ENCODE data around the gene FAM199X. TPM values are rescaled to one million over a fixed set of nuclear protein-coding genes. Genes with fewer than 3 reads are reported as not detected.
A peak's percentile ranks its signal among the peaks of the same experiment; 100 is the strongest.

The FAM199X gene
- total and polyA plus RNA-seq, 4 experiments from 2014 or later: 7.1 to 19.9 (median 14.9) TPM

- no peaks in the 10 kb centered on the region for H3K27me3 ChIP-seq (ENCODE audit: insufficient read depth, low read length)
- Mint-ChIP-seq H3K9me3 (peaks cover 0 to 2% (median 0%) of the 10 kb centered on the region in 8 donors), H3K27me3 (no peaks in the 10 kb centered on the region), H3K36me3 (peaks cover 4 to 24% of the 10 kb centered on the region in 2 donors), H3K4me1 (peaks cover 15 to 26% (median 20%) of the 10 kb centered on the region in 4 donors), H3K27ac (peak overlapping the region in 2 of 7 donors; percentile 14 to 60), H3K4me3 (no peak overlapping the region)
- H3K9me3 ChIP-seq (ENCODE audit: control insufficient read depth in 1 of 2, low read length in 2 of 2): no peaks in the 10 kb centered on the region
- H3K36me3 ChIP-seq (ENCODE audit: insufficient read depth, low read length): peaks cover 9% of the 10 kb centered on the region
- DNase-seq: no peak
- CTCF ChIA-PET (ENCODE audit: partially characterized antibody): interaction anchor here (5.1 kb wide), 1 partner anchor 35 kb away, joined by 43 read pairs; no protein-coding TSS in a partner anchor
- H3K4me3 ChIP-seq (ENCODE audit: low read length in 2 of 2): no peak overlapping the region
- intact Hi-C loops (cut with micrococcal nuclease): no loop called here
- POLR2A ChIA-PET (ENCODE audit: partially characterized antibody): no interaction called here
- H3K27ac ChIP-seq (ENCODE audit: low read depth, low read length): no peak overlapping the region
- peaks cover 6% of the 10 kb centered on the region for H3K4me1 ChIP-seq (ENCODE audit: insufficient read depth, low read length)
These were observed 31.5 kb upstream of the FAM199X start for GRCh38 chrX:104134583-104135261.

GRCh38 chrX:104135677-104136076 lies 30.6 kb upstream of the FAM199X start:
- Mint-ChIP-seq H3K36me3 (peaks cover under 1 to 15% of the 10 kb centered on the region in 2 donors), H3K27me3 (no peaks in the 10 kb centered on the region), H3K4me1 (peaks cover 15 to 26% (median 21%) of the 10 kb centered on the region in 4 donors), H3K9me3 (peaks cover 0 to 2% (median 0%) of the 10 kb centered on the region in 8 donors), H3K4me3 (no peak overlapping the region), H3K27ac (peak overlapping the region in 2 of 7 donors; percentile 58 to 78)
- DNase-seq: no peak
- no peaks in the 10 kb centered on the region for H3K9me3 ChIP-seq (ENCODE audit: control insufficient read depth in 1 of 2, low read length in 2 of 2)
- H3K4me1 ChIP-seq (ENCODE audit: insufficient read depth, low read length): peaks cover 6% of the 10 kb centered on the region
- intact Hi-C loops (cut with micrococcal nuclease): loop anchor here (1.0 to 2.0 kb wide), 3 partner anchors 23 to 217 kb away; partner anchors contain the start of gene ZCCHC18
- ChIA-PET POLR2A (ENCODE audit: partially characterized antibody) (interaction anchor here (1.0 to 1.7 kb wide), 2 partner anchors 21 to 23 kb away, joined by 3 to 5 read pairs; no protein-coding TSS in a partner anchor), CTCF (ENCODE audit: partially characterized antibody) (interaction anchor here (0.9 to 5.1 kb wide), 11 partner anchors 10 to 290 kb away, joined by 3 to 43 read pairs (median 4); partner anchors contain the start of genes SLC25A53 and ZCCHC18)
- H3K27me3 ChIP-seq (ENCODE audit: insufficient read depth, low read length): no peaks in the 10 kb centered on the region
- H3K27ac ChIP-seq (ENCODE audit: low read depth, low read length): no peak overlapping the region
- H3K4me3 ChIP-seq (ENCODE audit: low read length in 2 of 2): no peak overlapping the region
- H3K36me3 ChIP-seq (ENCODE audit: insufficient read depth, low read length): peaks cover 3% of the 10 kb centered on the region

- Mint-ChIP-seq H3K27ac (peak overlapping the region in 1 of 7 donors; percentile 21), H3K36me3 (peaks cover 0 to 11% of the 10 kb centered on the region in 2 donors), H3K9me3 (peaks cover 0 to 2% (median 0%) of the 10 kb centered on the region in 8 donors), H3K4me1 (peaks cover 15 to 26% (median 21%) of the 10 kb centered on the region in 4 donors), H3K4me3 (peak overlapping the region in 1 of 8 donors; percentile 12), H3K27me3 (no peaks in the 10 kb centered on the region)
- H3K4me1 ChIP-seq (ENCODE audit: insufficient read depth, low read length): peaks cover 6% of the 10 kb centered on the region
- H3K4me3 ChIP-seq (ENCODE audit: low read length in 2 of 2): no peak overlapping the region
- intact Hi-C loops (cut with micrococcal nuclease): loop anchor here (1.0 to 2.0 kb wide), 3 partner anchors 24 to 218 kb away; partner anchors contain the start of gene ZCCHC18
- ChIA-PET CTCF (ENCODE audit: partially characterized antibody) (interaction anchor here (0.7 to 5.1 kb wide), 14 partner anchors 9 to 291 kb away, joined by 3 to 43 read pairs (median 4); partner anchors contain the start of genes SLC25A53 and ZCCHC18), POLR2A (ENCODE audit: partially characterized antibody) (interaction anchor here (1.0 to 1.7 kb wide), 3 partner anchors 20 to 37 kb away, joined by 3 to 5 read pairs (median 3); no protein-coding TSS in a partner anchor)
- no peaks in the 10 kb centered on the region for H3K27me3 ChIP-seq (ENCODE audit: insufficient read depth, low read length)
- DNase-seq: peak; percentile 56 to 64 (median 61)
- no peaks in the 10 kb centered on the region for H3K9me3 ChIP-seq (ENCODE audit: control insufficient read depth in 1 of 2, low read length in 2 of 2)
- no peak overlapping the region for H3K27ac ChIP-seq (ENCODE audit: low read depth, low read length)
- no peaks in the 10 kb centered on the region for H3K36me3 ChIP-seq (ENCODE audit: insufficient read depth, low read length)
These were observed 29.8 kb upstream of the FAM199X start for GRCh38 chrX:104136241-104137019.

GRCh38 chrX:104137496-104137895 lies 28.8 kb upstream of the FAM199X start:
- no peak overlapping the region for H3K4me3 ChIP-seq (ENCODE audit: low read length in 2 of 2)
- peaks cover 0 to 2% (median 0%) of the 10 kb centered on the region in 8 donors for H3K9me3 Mint-ChIP-seq
- ChIA-PET POLR2A (ENCODE audit: partially characterized antibody) (interaction anchor here (1.0 to 1.7 kb wide), 2 partner anchors 24 to 38 kb away, joined by 3 to 5 read pairs; no protein-coding TSS in a partner anchor), CTCF (ENCODE audit: partially characterized antibody) (interaction anchor here (1.3 to 5.1 kb wide), 7 partner anchors 15 to 292 kb away, joined by 3 to 43 read pairs (median 6); partner anchors contain the start of genes SLC25A53 and ZCCHC18)
- H3K27ac ChIP-seq (ENCODE audit: low read depth, low read length): no peak overlapping the region
- peak in 1 of 5 donors; percentile 4 for DNase-seq
- H3K27me3 ChIP-seq (ENCODE audit: insufficient read depth, low read length): no peaks in the 10 kb centered on the region
- H3K27me3 Mint-ChIP-seq: no peaks in the 10 kb centered on the region
- intact Hi-C loops (cut with micrococcal nuclease): loop anchor here (2.0 kb wide), 1 partner anchor 25 kb away; the partner anchor contains the start of gene ZCCHC18
- H3K4me3 Mint-ChIP-seq: no peak overlapping the region
- H3K36me3 ChIP-seq (ENCODE audit: insufficient read depth, low read length): no peaks in the 10 kb centered on the region
- H3K27ac Mint-ChIP-seq: no peak overlapping the region
- peaks cover 15 to 25% (median 21%) of the 10 kb centered on the region in 4 donors for H3K4me1 Mint-ChIP-seq
- peaks cover 0 to 10% of the 10 kb centered on the region in 2 donors for H3K36me3 Mint-ChIP-seq
- H3K4me1 ChIP-seq (ENCODE audit: insufficient read depth, low read length): peaks cover 6% of the 10 kb centered on the region
- no peaks in the 10 kb centered on the region for H3K9me3 ChIP-seq (ENCODE audit: control insufficient read depth in 1 of 2, low read length in 2 of 2)

- no peak overlapping the region for H3K4me3 ChIP-seq (ENCODE audit: low read length in 2 of 2)
- no peak for DNase-seq
- ChIA-PET CTCF (ENCODE audit: partially characterized antibody) (interaction anchor here (0.8 kb wide), 1 partner anchor 41 kb away, joined by 3 read pairs; no protein-coding TSS in a partner anchor), POLR2A (ENCODE audit: partially characterized antibody) (no interaction called here)
- H3K9me3 Mint-ChIP-seq: no peaks in the 10 kb centered on the region
- H3K27me3 Mint-ChIP-seq: no peaks in the 10 kb centered on the region
- H3K4me3 Mint-ChIP-seq: no peak overlapping the region
- H3K4me1 ChIP-seq (ENCODE audit: insufficient read depth, low read length): no peaks in the 10 kb centered on the region
- H3K4me1 Mint-ChIP-seq: peaks cover 12 to 24% (median 17%) of the 10 kb centered on the region in 4 donors
- no peaks in the 10 kb centered on the region for H3K36me3 ChIP-seq (ENCODE audit: insufficient read depth, low read length)
- H3K36me3 Mint-ChIP-seq: peaks cover 0 to 14% of the 10 kb centered on the region in 2 donors
- no peak overlapping the region for H3K27ac ChIP-seq (ENCODE audit: low read depth, low read length)
- intact Hi-C loops (cut with micrococcal nuclease): no loop called here
- H3K9me3 ChIP-seq (ENCODE audit: control insufficient read depth in 1 of 2, low read length in 2 of 2): no peaks in the 10 kb centered on the region
- H3K27ac Mint-ChIP-seq: peak overlapping the region in 4 of 7 donors; percentile 12 to 85 (median 49)
- no peaks in the 10 kb centered on the region for H3K27me3 ChIP-seq (ENCODE audit: insufficient read depth, low read length)
These were observed 25.0 kb upstream of the FAM199X start for GRCh38 chrX:104141087-104141760.

GRCh38 chrX:104151037-104151436 lies 15.2 kb upstream of the FAM199X start:
- ChIA-PET POLR2A (ENCODE audit: partially characterized antibody) (no interaction called here), CTCF (ENCODE audit: partially characterized antibody) (no interaction called here)
- Mint-ChIP-seq H3K4me1 (peaks cover 6 to 24% (median 11%) of the 10 kb centered on the region in 4 donors), H3K4me3 (no peak overlapping the region), H3K36me3 (peaks cover 0 to 5% of the 10 kb centered on the region in 2 donors), H3K27ac (no peak overlapping the region), H3K9me3 (peaks cover 0 to 2% (median 0%) of the 10 kb centered on the region in 8 donors), H3K27me3 (no peaks in the 10 kb centered on the region)
- Histone ChIP-seq H3K4me1 (ENCODE audit: insufficient read depth, low read length) (peaks cover 9% of the 10 kb centered on the region), H3K27ac (ENCODE audit: low read depth, low read length) (no peak overlapping the region), H3K36me3 (ENCODE audit: insufficient read depth, low read length) (no peaks in the 10 kb centered on the region), H3K27me3 (ENCODE audit: insufficient read depth, low read length) (no peaks in the 10 kb centered on the region), H3K4me3 (ENCODE audit: low read length in 2 of 2) (no peak overlapping the region), H3K9me3 (ENCODE audit: control insufficient read depth in 1 of 2, low read length in 2 of 2) (no peaks in the 10 kb centered on the region)
- DNase-seq: no peak
- intact Hi-C loops (cut with micrococcal nuclease): no loop called here
